HEK293 (cell line): ENCODE measurements around the gene GUSB.
"Not testable (repeated sequence)": the region's sequence is repeated elsewhere in the genome, so short reads cannot be mapped to it uniquely, and the experiment has no call there.

Experiments
- CTCF ChIA-PET: fragments of 350-600 bp; formaldehyde crosslinking; extraction: SDS; loops from one replicate; lab custom pipeline; 2021; ENCODE audit warnings: antibody characterized with exemption; lab: Yijun Ruan, JAX
- POLR2A ChIA-PET: fragments of 300-600 bp; formaldehyde crosslinking; extraction: SDS; loops from one replicate; lab custom pipeline; 2020; ENCODE audit warnings: antibody characterized with exemption, inconsistent platforms; lab: Yijun Ruan, JAX
- H3K27ac ChIP-seq: fragments of 200-500 bp; sonication (Bioruptor generic); 2 replicates; pipeline ENCODE4 v1.5.1; 2014; ENCODE audit warnings: low read depth, low read length, control low read depth, inconsistent platforms; ENCODE audit errors: extremely low read depth
- H3K36me3 ChIP-seq, 2 experiments: fragments of 200-500 bp in 1 of 2; sonication (Bioruptor generic) in 1 of 2; 1 replicate in 1 of 2; 2 replicates in 1 of 2; pipeline ENCODE4 v1.5.1; 2014 to 2017; ENCODE audit warnings: inconsistent platforms in 2 of 2, low read length in 2 of 2; ENCODE audit not compliant: control insufficient read depth in 2 of 2, insufficient read depth in 1 of 2
- H3K4me1 ChIP-seq: fragments of 200-500 bp; sonication (Bioruptor generic); 2 replicates; pipeline ENCODE4 v1.5.1; 2014; ENCODE audit warnings: mild to moderate bottlenecking, low read length, inconsistent platforms; ENCODE audit not compliant: control insufficient read depth, insufficient read depth
- H3K4me3 ChIP-seq: 2 replicates; pipeline ENCODE4 v1.5.1; 2011; ENCODE audit warnings: low read depth, mild to moderate bottlenecking, control low read depth, low read length, moderate library complexity
- H3K9me3 ChIP-seq: fragments of 200-500 bp; sonication (Bioruptor generic); 2 replicates; pipeline ENCODE4 v1.5.1; 2014; ENCODE audit warnings: low read depth, low read length, inconsistent platforms; ENCODE audit not compliant: control insufficient read depth, insufficient read depth
- BCL11A ChIP-seq: fragments of 450-650 bp; formaldehyde crosslinking; IDR thresholded peaks from 2 replicates; pipeline ENCODE4 v1.5.1; 2016; ENCODE audit warnings: low read depth, missing biosample characterization, missing genetic modification characterization
- EGR2 ChIP-seq: fragments of 450-650 bp; formaldehyde crosslinking; IDR thresholded peaks from 2 replicates; pipeline ENCODE4 v1.5.1; 2016; ENCODE audit warnings: low read depth, missing biosample characterization, missing genetic modification characterization
- KLF7 ChIP-seq: fragments of 450-650 bp; formaldehyde crosslinking; IDR thresholded peaks from 2 replicates; pipeline ENCODE4 v1.5.1; 2016; ENCODE audit warnings: missing biosample characterization, missing genetic modification characterization, borderline replicate concordance
- ZBTB1 ChIP-seq: fragments of 450-650 bp; formaldehyde crosslinking; IDR thresholded peaks from 2 replicates; pipeline ENCODE4 v1.5.1; 2016; ENCODE audit warnings: missing biosample characterization, missing genetic modification characterization
- ZFHX2 ChIP-seq: fragments of 450-650 bp; formaldehyde crosslinking; conservative IDR thresholded peaks from 2 replicates; pipeline ENCODE4 v1.5.1; 2016; ENCODE audit warnings: missing biosample characterization, missing genetic modification characterization
- ZFP3 ChIP-seq: fragments of 450-650 bp; formaldehyde crosslinking; IDR thresholded peaks from 2 replicates; pipeline ENCODE4 v1.5.1; 2016; ENCODE audit warnings: low read depth, missing biosample characterization, missing genetic modification characterization
- ZNF10 ChIP-seq: fragments of 450-650 bp; formaldehyde crosslinking; IDR thresholded peaks from 2 replicates; pipeline ENCODE4 v1.5.1; 2017; ENCODE audit warnings: missing biosample characterization, missing genetic modification characterization
- ZNF121 ChIP-seq: fragments of 450-650 bp; formaldehyde crosslinking; IDR thresholded peaks from 2 replicates; pipeline ENCODE4 v1.5.1; 2016; ENCODE audit warnings: missing biosample characterization, missing genetic modification characterization
- ZNF266 ChIP-seq: fragments of 450-650 bp; formaldehyde crosslinking; IDR thresholded peaks from 2 replicates; pipeline ENCODE4 v1.5.1; 2016; ENCODE audit warnings: missing biosample characterization, missing genetic modification characterization, low read depth
- ZNF350 ChIP-seq: fragments of 450-650 bp; formaldehyde crosslinking; IDR thresholded peaks from 2 replicates; pipeline ENCODE4 v1.5.0; 2017; ENCODE audit warnings: missing biosample characterization, mild to moderate bottlenecking, missing genetic modification characterization
- ZNF366 ChIP-seq: fragments of 450-650 bp; formaldehyde crosslinking; conservative IDR thresholded peaks from 2 replicates; pipeline ENCODE4 v1.5.1; 2016; ENCODE audit warnings: missing biosample characterization, missing genetic modification characterization
- ZNF394 ChIP-seq: fragments of 450-650 bp; formaldehyde crosslinking; IDR thresholded peaks from 2 replicates; pipeline ENCODE4 v1.5.1; 2016; ENCODE audit warnings: missing biosample characterization, missing genetic modification characterization, mild to moderate bottlenecking, moderate library complexity, borderline replicate concordance
- ZNF426 ChIP-seq: fragments of 450-650 bp; formaldehyde crosslinking; IDR thresholded peaks from 2 replicates; pipeline ENCODE4 v1.5.1; 2017; ENCODE audit warnings: missing biosample characterization, missing genetic modification characterization, mild to moderate bottlenecking, inconsistent platforms, moderate library complexity
- ZNF585B ChIP-seq: fragments of 450-650 bp; formaldehyde crosslinking; IDR thresholded peaks from 2 replicates; pipeline ENCODE4 v1.5.1; 2016; ENCODE audit warnings: missing biosample characterization, missing genetic modification characterization
- ZNF596 ChIP-seq: fragments of 450-650 bp; IDR thresholded peaks from 2 replicates; pipeline ENCODE4 v1.5.0; 2018; ENCODE audit warnings: missing biosample characterization, mild to moderate bottlenecking, missing genetic modification characterization, moderate library complexity
- ZNF660 ChIP-seq: fragments of 450-650 bp; IDR thresholded peaks from 2 replicates; pipeline ENCODE4 v1.5.1; 2018; ENCODE audit warnings: missing biosample characterization, mild to moderate bottlenecking, missing genetic modification characterization
- ZNF677 ChIP-seq: fragments of 450-650 bp; IDR thresholded peaks from 2 replicates; pipeline ENCODE4 v1.5.0; 2018; ENCODE audit warnings: missing biosample characterization, mild to moderate bottlenecking, missing genetic modification characterization, moderate library complexity
- TF ChIP-seq, protein P1 (sequence below): fragments of 450-650 bp; formaldehyde crosslinking; IDR thresholded peaks from 2 replicates; pipeline ENCODE4 v1.5.1; 2017; ENCODE audit warnings: missing biosample characterization, missing genetic modification characterization

The GUSB gene

DNA sequence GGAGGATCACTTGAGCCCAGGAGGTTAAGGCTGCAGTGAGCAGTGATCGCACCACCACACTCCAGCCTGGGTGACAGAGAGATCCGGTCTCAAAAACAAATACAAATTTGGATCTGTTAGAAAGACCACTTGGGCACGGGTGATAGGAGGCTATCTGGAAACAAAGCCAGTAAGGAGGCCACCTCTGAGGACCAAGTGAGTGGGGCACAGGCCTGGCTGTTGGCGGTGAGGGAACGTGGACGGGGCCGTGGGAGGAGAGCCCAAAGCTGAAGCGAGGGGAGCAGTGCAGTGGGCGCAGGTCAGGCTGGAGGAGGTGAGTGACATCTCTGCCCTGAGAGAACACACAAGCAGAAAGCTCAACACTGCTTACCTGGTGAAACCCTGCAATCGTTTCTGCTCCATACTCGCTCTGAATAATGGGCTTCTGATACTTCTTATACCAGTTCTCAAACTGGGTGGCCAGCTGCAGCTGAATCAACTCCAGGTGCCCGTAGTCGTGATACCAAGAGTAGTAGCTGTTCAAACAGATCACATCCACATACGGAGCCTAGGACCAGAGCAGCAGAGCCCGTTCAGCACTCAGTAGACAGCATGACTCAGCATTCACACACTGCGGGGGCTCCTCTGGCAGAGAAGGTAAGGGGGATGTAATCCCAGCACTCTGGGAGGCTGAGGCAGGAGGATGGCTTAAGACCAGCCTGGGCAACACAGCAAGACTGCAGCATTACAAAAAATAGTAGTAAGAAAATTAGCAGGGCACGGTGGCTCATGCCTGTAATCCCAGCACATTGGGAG, 14.5 kb downstream of the GUSB start:
- Histone ChIP-seq H3K4me3 (no peak overlapping the region), H3K36me3 (peaks cover 63 to 90% of the 10 kb centered on the region in 2 experiments), H3K9me3 (no peaks in the 10 kb centered on the region), H3K27ac (no peak overlapping the region), H3K4me1 (no peaks in the 10 kb centered on the region)
- ChIA-PET CTCF (no interaction called here), POLR2A (interaction anchor here (0.5 kb wide), 1 partner anchor 121 kb away, joined by 3 read pairs; no protein-coding TSS in a partner anchor)
- TF ChIP-seq ZFHX2: peak; percentile 48
- peak; percentile 33; the same call in 1 of the 2 replicates for TF ChIP-seq EGR2
- TF ChIP-seq ZNF585B (tag by site-specific recombination): no peak
- TF ChIP-seq, all 188 proteins: peak for 2

DNA sequence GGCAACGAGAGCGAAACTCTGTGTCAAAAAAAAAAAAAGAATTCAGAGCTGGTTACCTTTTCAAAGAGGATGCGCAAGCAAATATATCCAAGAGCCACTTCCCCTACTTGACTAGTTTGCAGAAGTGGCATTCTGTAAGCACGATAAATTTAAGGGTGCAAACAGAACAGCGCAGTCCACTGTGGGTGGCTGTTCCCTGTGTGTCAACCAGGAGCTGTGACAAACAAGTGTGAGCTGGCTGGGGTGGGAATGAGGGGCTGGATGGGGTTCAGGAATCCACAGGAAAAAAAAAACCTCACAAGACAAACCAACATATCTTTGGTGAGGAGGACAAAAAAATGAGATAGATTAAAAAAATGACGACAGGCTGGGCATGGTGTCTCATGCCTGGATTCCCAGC, 15.9 kb downstream of the GUSB start:
- no peak overlapping the region for H3K27ac ChIP-seq
- no peaks in the 10 kb centered on the region for H3K9me3 ChIP-seq
- H3K4me1 ChIP-seq: no peaks in the 10 kb centered on the region
- POLR2A ChIA-PET: interaction anchor here (1.5 kb wide), 1 partner anchor 10 kb away, joined by 3 read pairs; no protein-coding TSS in a partner anchor
- peaks cover 65 to 91% of the 10 kb centered on the region in 2 experiments for H3K36me3 ChIP-seq
- TF ChIP-seq ZBTB1 (tag by site-specific recombination): no peak
- no peak for TF ChIP-seq KLF7 (tag by site-specific recombination)
- TF ChIP-seq, protein P1, sequence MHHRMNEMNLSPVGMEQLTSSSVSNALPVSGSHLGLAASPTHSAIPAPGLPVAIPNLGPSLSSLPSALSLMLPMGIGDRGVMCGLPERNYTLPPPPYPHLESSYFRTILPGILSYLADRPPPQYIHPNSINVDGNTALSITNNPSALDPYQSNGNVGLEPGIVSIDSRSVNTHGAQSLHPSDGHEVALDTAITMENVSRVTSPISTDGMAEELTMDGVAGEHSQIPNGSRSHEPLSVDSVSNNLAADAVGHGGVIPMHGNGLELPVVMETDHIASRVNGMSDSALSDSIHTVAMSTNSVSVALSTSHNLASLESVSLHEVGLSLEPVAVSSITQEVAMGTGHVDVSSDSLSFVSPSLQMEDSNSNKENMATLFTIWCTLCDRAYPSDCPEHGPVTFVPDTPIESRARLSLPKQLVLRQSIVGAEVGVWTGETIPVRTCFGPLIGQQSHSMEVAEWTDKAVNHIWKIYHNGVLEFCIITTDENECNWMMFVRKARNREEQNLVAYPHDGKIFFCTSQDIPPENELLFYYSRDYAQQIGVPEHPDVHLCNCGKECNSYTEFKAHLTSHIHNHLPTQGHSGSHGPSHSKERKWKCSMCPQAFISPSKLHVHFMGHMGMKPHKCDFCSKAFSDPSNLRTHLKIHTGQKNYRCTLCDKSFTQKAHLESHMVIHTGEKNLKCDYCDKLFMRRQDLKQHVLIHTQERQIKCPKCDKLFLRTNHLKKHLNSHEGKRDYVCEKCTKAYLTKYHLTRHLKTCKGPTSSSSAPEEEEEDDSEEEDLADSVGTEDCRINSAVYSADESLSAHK (tag by site-specific recombination): no peak
- no peak for TF ChIP-seq ZNF394 (tag by site-specific recombination)
- TF ChIP-seq ZNF660 (tag by site-specific recombination): no peak
- TF ChIP-seq ZFP3 (tag by site-specific recombination): no peak
- no peak for TF ChIP-seq BCL11A
- TF ChIP-seq ZNF596 (tag by site-specific recombination): no peak
- no peak for TF ChIP-seq ZNF266 (tag by site-specific recombination)
- no peak for TF ChIP-seq ZNF10 (tag by site-specific recombination)
- no peak for TF ChIP-seq ZNF677 (tag by site-specific recombination)
- TF ChIP-seq ZNF350: no peak
- no peak for TF ChIP-seq ZNF366 (tag by site-specific recombination)
- no peak for TF ChIP-seq ZNF426
- no peak overlapping the region for H3K4me3 ChIP-seq
- CTCF ChIA-PET: no interaction called here

DNA sequence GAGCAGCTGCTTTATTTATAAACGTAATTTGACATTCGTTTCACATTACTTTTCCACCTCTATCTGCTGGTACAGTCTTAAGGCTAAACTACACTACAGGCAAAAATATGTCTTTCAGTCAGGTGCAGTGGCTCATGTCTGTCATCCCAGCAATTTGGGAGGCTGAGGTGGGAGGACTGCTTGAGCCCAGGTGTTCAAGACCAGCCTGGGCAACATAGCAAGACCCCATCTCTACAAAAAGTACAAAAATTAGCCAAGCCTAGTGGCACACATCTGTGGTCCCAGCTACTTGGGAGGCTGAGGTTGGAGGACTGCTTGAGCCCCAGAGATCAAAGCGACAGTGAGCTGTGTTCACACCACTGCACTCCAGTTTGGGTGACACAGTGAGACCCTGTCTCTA, 17.3 kb downstream of the GUSB start:
- H3K9me3 ChIP-seq, CTCF ChIA-PET, H3K4me1 ChIP-seq: not testable (repeated sequence)
- POLR2A ChIA-PET: interaction anchor here (1.5 kb wide), 1 partner anchor 11 kb away, joined by 3 read pairs; no protein-coding TSS in a partner anchor
- TF ChIP-seq ZNF121 (tag by site-specific recombination): peak; percentile 30; the same call in 1 of the 2 replicates
- TF ChIP-seq, all 188 proteins: peak for 1; not testable (repeated sequence) for 187
- H3K4me3 ChIP-seq, H3K27ac ChIP-seq: not testable (repeated sequence)
- H3K36me3 ChIP-seq: peaks cover 68 to 93% of the 10 kb centered on the region in 2 experiments
